CD4-positive, alpha-beta T cell treated with Interleukin-21 for 1 hour (primary cell): ENCODE measurements around the gene COX8A.

Source experiments
- DNase-seq: peaks from one replicate; pipeline ENCODE4 v3.0.0-alpha.2; 2020

Gene COX8A

GRCh38 chr11:64023712-64024710 is 49.6 kb downstream of the COX8A start:
- no peak for DNase-seq

DNA sequence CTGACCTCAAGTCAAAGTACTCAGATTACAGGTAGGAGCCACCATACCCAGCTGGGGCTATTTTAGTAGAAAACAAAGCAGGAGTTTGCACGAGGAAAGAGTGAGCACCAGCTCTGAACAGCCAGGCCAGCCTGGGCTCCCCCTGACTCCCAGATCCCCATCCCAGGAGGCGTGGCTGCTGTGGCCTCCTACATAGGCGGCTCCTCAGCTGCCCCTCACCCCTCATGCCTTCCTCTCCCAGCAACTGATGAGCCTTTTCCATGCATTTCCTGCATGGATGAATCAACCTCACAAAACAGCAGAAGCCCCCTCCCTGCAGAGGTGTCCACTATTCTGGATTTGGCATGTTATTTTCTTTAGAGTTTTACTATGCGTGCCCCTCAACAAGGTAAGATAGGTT is 50.8 kb downstream of the COX8A start:
- DNase-seq, result no peak
